Measurements from ENCODE around the gene CACNA1B. TPM values are rescaled to one million over a fixed set of nuclear protein-coding genes. Genes with fewer than 3 reads are reported as not detected.

The CACNA1B gene
- total and polyA plus RNA-seq, 9 donors = 0.01 to 3.8 (median 0.16) TPM; not detected in 1

DNA sequence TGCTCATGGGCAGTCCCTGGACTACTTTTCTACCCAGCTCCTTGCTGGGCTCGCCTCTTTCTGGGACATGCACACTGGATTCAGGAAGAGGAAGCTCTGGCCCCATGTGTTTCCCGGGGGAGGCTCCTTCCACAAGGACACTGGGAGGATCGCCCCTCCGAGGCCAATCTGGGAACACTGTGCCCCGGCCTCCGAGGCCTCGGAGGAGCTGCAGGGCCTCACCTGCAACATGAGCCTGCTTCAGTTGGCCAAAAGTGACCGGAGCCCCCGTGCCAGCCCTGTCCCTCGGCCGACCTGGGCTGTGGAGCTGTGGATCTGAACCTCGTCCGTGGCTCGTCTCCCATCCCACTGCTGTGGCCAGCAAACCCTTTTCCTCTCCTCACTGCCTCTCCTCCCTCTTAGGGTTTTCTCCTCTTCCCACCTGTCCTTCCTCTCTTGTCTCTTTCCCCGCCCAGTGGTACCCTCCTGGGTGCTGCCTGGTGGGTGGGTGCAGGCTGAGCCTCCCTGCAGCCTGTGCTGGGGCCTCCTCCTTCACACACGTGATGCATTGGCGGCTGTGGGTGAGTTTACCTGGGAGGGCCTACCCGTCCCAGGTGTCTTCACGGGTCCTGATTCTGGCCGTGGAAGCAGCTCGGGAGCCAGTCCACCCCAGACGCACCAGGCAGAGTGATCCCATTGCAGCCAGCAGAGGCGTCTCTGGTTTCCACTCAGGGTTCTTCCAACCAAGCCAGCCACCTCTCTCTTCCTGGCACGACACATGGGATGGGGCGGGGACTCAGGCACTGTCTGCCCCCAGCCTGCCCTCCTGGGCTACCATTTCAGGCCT is 241.8 kb downstream of the CACNA1B start:
- no peak for TF ChIP-seq EP300 (IDR thresholded peaks at IDR 0.05)
- no peak for TF ChIP-seq POLR2A (IDR thresholded peaks at IDR 0.05)
- TF ChIP-seq, protein P1, sequence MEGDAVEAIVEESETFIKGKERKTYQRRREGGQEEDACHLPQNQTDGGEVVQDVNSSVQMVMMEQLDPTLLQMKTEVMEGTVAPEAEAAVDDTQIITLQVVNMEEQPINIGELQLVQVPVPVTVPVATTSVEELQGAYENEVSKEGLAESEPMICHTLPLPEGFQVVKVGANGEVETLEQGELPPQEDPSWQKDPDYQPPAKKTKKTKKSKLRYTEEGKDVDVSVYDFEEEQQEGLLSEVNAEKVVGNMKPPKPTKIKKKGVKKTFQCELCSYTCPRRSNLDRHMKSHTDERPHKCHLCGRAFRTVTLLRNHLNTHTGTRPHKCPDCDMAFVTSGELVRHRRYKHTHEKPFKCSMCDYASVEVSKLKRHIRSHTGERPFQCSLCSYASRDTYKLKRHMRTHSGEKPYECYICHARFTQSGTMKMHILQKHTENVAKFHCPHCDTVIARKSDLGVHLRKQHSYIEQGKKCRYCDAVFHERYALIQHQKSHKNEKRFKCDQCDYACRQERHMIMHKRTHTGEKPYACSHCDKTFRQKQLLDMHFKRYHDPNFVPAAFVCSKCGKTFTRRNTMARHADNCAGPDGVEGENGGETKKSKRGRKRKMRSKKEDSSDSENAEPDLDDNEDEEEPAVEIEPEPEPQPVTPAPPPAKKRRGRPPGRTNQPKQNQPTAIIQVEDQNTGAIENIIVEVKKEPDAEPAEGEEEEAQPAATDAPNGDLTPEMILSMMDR (IDR thresholded peaks at IDR 0.05) = no peak

DNA sequence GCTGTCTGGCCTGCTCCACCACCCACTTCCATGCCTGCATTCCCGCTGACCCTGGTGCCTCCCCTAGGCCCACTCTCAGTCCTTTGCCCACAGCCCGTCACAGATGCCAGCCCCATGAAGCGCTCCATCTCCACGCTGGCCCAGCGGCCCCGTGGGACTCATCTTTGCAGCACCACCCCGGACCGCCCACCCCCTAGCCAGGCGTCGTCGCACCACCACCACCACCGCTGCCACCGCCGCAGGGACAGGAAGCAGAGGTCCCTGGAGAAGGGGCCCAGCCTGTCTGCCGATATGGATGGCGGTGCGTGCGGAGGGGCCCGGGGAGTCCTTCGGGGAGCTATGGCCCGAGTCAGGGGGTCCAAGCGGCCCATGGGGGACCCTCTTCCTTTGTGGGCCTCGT is 242.5 kb downstream of the CACNA1B start:
- 93 to 95% (median 94%) methylated on average over 23 of the region's 23 CpGs for WGBS, 3 donors
- no peak overlapping the region for H3K27ac ChIP-seq
- no peaks in the 10 kb centered on the region for H3K27me3 ChIP-seq
- H3K36me3 ChIP-seq = no peaks in the 10 kb centered on the region
- no peak for DNase-seq
- TF ChIP-seq EP300 (IDR thresholded peaks at IDR 0.05) (no peak), POLR2A (IDR thresholded peaks at IDR 0.05) (no peak)
- TF ChIP-seq, protein P1 (IDR thresholded peaks at IDR 0.05) = no peak
- no peak overlapping the region for H3K4me3 ChIP-seq
- no peaks in the 10 kb centered on the region for H3K4me1 ChIP-seq (ENCODE audit: insufficient read depth)
- intact Hi-C loops (cut with DNase I) = no loop called here
- no peaks in the 10 kb centered on the region for H3K9me3 ChIP-seq

More for the DNA sequence above, 241.8 kb downstream of the CACNA1B start:
- Histone ChIP-seq H3K27ac (no peak overlapping the region), H3K4me3 (no peak overlapping the region), H3K4me1 (ENCODE audit: insufficient read depth) (no peaks in the 10 kb centered on the region), H3K36me3 (no peaks in the 10 kb centered on the region), H3K9me3 (no peaks in the 10 kb centered on the region), H3K27me3 (no peaks in the 10 kb centered on the region)
- no peak for DNase-seq
- 61 to 76% (median 73%) methylated on average over 25 of the region's 25 CpGs for WGBS, 3 donors
- intact Hi-C loops (cut with DNase I) = no loop called here

- H3K9me3 ChIP-seq = no peaks in the 10 kb centered on the region
- H3K27me3 ChIP-seq = no peaks in the 10 kb centered on the region
- no peaks in the 10 kb centered on the region for H3K36me3 ChIP-seq
- no peak overlapping the region for H3K4me3 ChIP-seq
- no peak for TF ChIP-seq POLR2A (IDR thresholded peaks at IDR 0.05)
- TF ChIP-seq EP300 (IDR thresholded peaks at IDR 0.05) = no peak
- TF ChIP-seq, protein P1 (IDR thresholded peaks at IDR 0.05) = no peak
- intact Hi-C loops (cut with DNase I) = no loop called here
- H3K4me1 ChIP-seq (ENCODE audit: insufficient read depth) = no peaks in the 10 kb centered on the region
- H3K27ac ChIP-seq = no peak overlapping the region
- no peak for DNase-seq
- 89 to 93% (median 93%) methylated on average over 34 to 36 of the region's 36 CpGs for WGBS, 3 donors
These were observed 243.2 kb downstream of the CACNA1B start for GRCh38 chr9:138120511-138121437.

- WGBS, 3 donors = 88 to 91% (median 90%) methylated on average over 32 of the region's 32 CpGs
- intact Hi-C loops (cut with DNase I) = loop anchor here in 1 of 4 donors (2.0 kb wide), 1 partner anchor 19 kb away; no protein-coding TSS in a partner anchor
- DNase-seq = no peak
- no peaks in the 10 kb centered on the region for H3K27me3 ChIP-seq
- TF ChIP-seq, protein P1 (IDR thresholded peaks at IDR 0.05) = no peak
- no peak for TF ChIP-seq POLR2A (IDR thresholded peaks at IDR 0.05)
- TF ChIP-seq EP300 (IDR thresholded peaks at IDR 0.05) = no peak
- H3K9me3 ChIP-seq = no peaks in the 10 kb centered on the region
- H3K4me1 ChIP-seq (ENCODE audit: insufficient read depth) = no peaks in the 10 kb centered on the region
- no peaks in the 10 kb centered on the region for H3K36me3 ChIP-seq
- H3K27ac ChIP-seq = no peak overlapping the region
- H3K4me3 ChIP-seq = no peak overlapping the region
These were observed 244.0 kb downstream of the CACNA1B start for GRCh38 chr9:138121438-138122050.
